ENCODE measurements around the gene TNS4. TPM values are rescaled to one million over a fixed set of nuclear protein-coding genes. Genes with fewer than 3 reads are reported as not detected.

Gene TNS4
- total RNA-seq, 4 donors from 2014 or later, result 34.6 to 104 (median 71.1) TPM

- no peak for DNase-seq
- WGBS, 2 donors, result no CpG with 5 or more reads among the region's 1 CpG
- Histone ChIP-seq H3K4me1 (peaks cover 13 to 78% (median 29%) of the 10 kb centered on the region in 3 donors), H3K27me3 (no peaks in the 10 kb centered on the region), H3K9me3 (no peaks in the 10 kb centered on the region), H3K36me3 (peaks cover 0 to 58% (median 0%) of the 10 kb centered on the region in 3 donors), H3K27ac (no peak overlapping the region), H3K4me3 (no peak overlapping the region)
- intact Hi-C loops (cut with DNase I), result no loop called here
- no peak for TF ChIP-seq POLR2A (IDR thresholded peaks at IDR 0.05)
Observed at GRCh38 chr17:40477796-40478195, 23.6 kb downstream of the TNS4 start.

- Histone ChIP-seq H3K4me1 (peaks cover 10 to 75% (median 26%) of the 10 kb centered on the region in 3 donors), H3K4me3 (no peak overlapping the region), H3K36me3 (peaks cover 0 to 39% (median 0%) of the 10 kb centered on the region in 3 donors), H3K9me3 (no peaks in the 10 kb centered on the region), H3K27ac (peak overlapping the region; percentile 33 to 73 (median 60)), H3K27me3 (no peaks in the 10 kb centered on the region)
- TF ChIP-seq CTCF (IDR thresholded peaks at IDR 0.05), result no peak
- TF ChIP-seq POLR2A (IDR thresholded peaks at IDR 0.05), result no peak
- intact Hi-C loops (cut with DNase I), result no loop called here
- DNase-seq, result no peak
- 69 to 77% methylated on average over 7 to 11 of the region's 18 CpGs for WGBS, 2 donors
Observed at GRCh38 chr17:40475234-40475908, 26.1 kb downstream of the TNS4 start.

GRCh38 chr17:40474419-40475002, 26.9 kb downstream of the TNS4 start:
- intact Hi-C loops (cut with DNase I), result no loop called here
- no CpG with 5 or more reads among the region's 9 CpGs for WGBS, 2 donors

GRCh38 chr17:40473573-40474365, 27.7 kb downstream of the TNS4 start:
- Histone ChIP-seq H3K9me3 (no peaks in the 10 kb centered on the region), H3K36me3 (peaks cover 0 to 23% (median 0%) of the 10 kb centered on the region in 3 donors), H3K4me1 (peaks cover 6 to 64% (median 24%) of the 10 kb centered on the region in 3 donors), H3K4me3 (no peak overlapping the region), H3K27me3 (no peaks in the 10 kb centered on the region), H3K27ac (peak overlapping the region in 3 of 4 donors; percentile 7 to 24 (median 7))
- TF ChIP-seq POLR2A (IDR thresholded peaks at IDR 0.05) (no peak), CTCF (IDR thresholded peaks at IDR 0.05) (no peak)
- DNase-seq, result no peak
- intact Hi-C loops (cut with DNase I), result no loop called here
- 36 to 60% methylated on average over 11 to 13 of the region's 16 CpGs for whole genome bisulfite sequencing, 2 donors

More at GRCh38 chr17:40474419-40475002, 26.9 kb downstream of the TNS4 start:
- H3K36me3 ChIP-seq, result peaks cover 0 to 31% (median 0%) of the 10 kb centered on the region in 3 donors
- no peaks in the 10 kb centered on the region for H3K27me3 ChIP-seq
- H3K4me3 ChIP-seq, result no peak overlapping the region
- peak overlapping the region in 3 of 4 donors; percentile 7 to 24 (median 7) for H3K27ac ChIP-seq
- peaks cover 6 to 66% (median 24%) of the 10 kb centered on the region in 3 donors for H3K4me1 ChIP-seq
- no peak for DNase-seq
- H3K9me3 ChIP-seq, result no peaks in the 10 kb centered on the region
- TF ChIP-seq CTCF (IDR thresholded peaks at IDR 0.05), result no peak
- TF ChIP-seq POLR2A (IDR thresholded peaks at IDR 0.05), result no peak

- intact Hi-C loops (cut with DNase I), result no loop called here
- no peak for DNase-seq
- WGBS, 2 donors, result 48 to 68% methylated on average over 3 of the region's 3 CpGs
Observed at GRCh38 chr17:40472733-40473452, 28.5 kb downstream of the TNS4 start.

More at GRCh38 chr17:40472733-40473452, 28.5 kb downstream of the TNS4 start:
- Histone ChIP-seq H3K9me3 (no peaks in the 10 kb centered on the region), H3K4me1 (peaks cover 6 to 64% (median 24%) of the 10 kb centered on the region in 3 donors), H3K4me3 (no peak overlapping the region), H3K27ac (peak overlapping the region in 2 of 4 donors; percentile 56 to 59), H3K27me3 (no peaks in the 10 kb centered on the region), H3K36me3 (peaks cover 0 to 15% (median 0%) of the 10 kb centered on the region in 3 donors)
- no peak for TF ChIP-seq CTCF (IDR thresholded peaks at IDR 0.05)
- no peak for TF ChIP-seq POLR2A (IDR thresholded peaks at IDR 0.05)

All from esophagus squamous epithelium (tissue), 5 donors.